Lung (tissue), 12 donors: Measurements from ENCODE around the gene SMU1. TPM values are rescaled to one million over a fixed set of nuclear protein-coding genes. Genes with fewer than 3 reads are reported as not detected.
"Not testable (repeated sequence)": the region's sequence is repeated elsewhere in the genome, so short reads cannot be mapped to it uniquely, and the experiment has no call there.

Source experiments
- ATAC-seq: fragments of 200-7000 bp; cut with Tn5 transposase; one replicate; pipeline ENCODE4 v1.9.1; 2020; ENCODE audit warnings: moderate number of reproducible peaks; ENCODE audit not compliant: insufficient read depth, low FRiP score
- DNase-seq, 3 donors: peaks; one replicate each; pipeline ENCODE4 v3.0.0-alpha.2; 2013 to 2017
- H3K27ac ChIP-seq, 2 donors: one replicate each; pipeline ENCODE4 v1.5.1; 2013; ENCODE audit warnings: mild to moderate bottlenecking in 2 of 2, moderate library complexity in 2 of 2, control low read depth in 1 of 2, inconsistent platforms in 1 of 2, low read depth in 1 of 2, low read length in 1 of 2
- H3K27me3 ChIP-seq, 3 donors: one replicate each; pipeline ENCODE4 v1.5.1; 2013; ENCODE audit warnings: low read length in 2 of 3; ENCODE audit not compliant: control insufficient read depth in 3 of 3, insufficient read depth in 3 of 3
- H3K36me3 ChIP-seq, 4 donors: one replicate each; pipeline ENCODE4 v1.5.1; 2013; ENCODE audit warnings: low read length in 4 of 4, mild to moderate bottlenecking in 1 of 4, moderate library complexity in 1 of 4; ENCODE audit not compliant: control insufficient read depth in 4 of 4, insufficient read depth in 4 of 4
- H3K4me1 ChIP-seq, 5 donors: one replicate each; pipeline ENCODE4 v1.5.1; 2013; ENCODE audit warnings: low read length in 5 of 5, mild to moderate bottlenecking in 2 of 5, moderate library complexity in 1 of 5; ENCODE audit not compliant: control insufficient read depth in 5 of 5, insufficient read depth in 5 of 5
- H3K4me3 ChIP-seq: one replicate; pipeline ENCODE4 v1.5.1; 2013; ENCODE audit warnings: mild to moderate bottlenecking, control low read depth, moderate library complexity
- H3K9ac ChIP-seq, 2 donors: one replicate each; pipeline ENCODE4 v1.5.1; 2013; ENCODE audit warnings: low read length in 2 of 2, control low read depth in 1 of 2; ENCODE audit not compliant: insufficient read depth in 1 of 2
- H3K9me3 ChIP-seq, 4 donors: one replicate each; pipeline ENCODE4 v1.5.1; 2013; ENCODE audit warnings: low read length in 3 of 4, mild to moderate bottlenecking in 1 of 4, moderate library complexity in 1 of 4; ENCODE audit not compliant: control insufficient read depth in 4 of 4, insufficient read depth in 3 of 4
- CTCF ChIP-seq: IDR thresholded peaks from 2 replicates; pipeline ENCODE4 v1.5.1; 2012; ENCODE audit warnings: mild to moderate bottlenecking; ENCODE audit errors: control extremely low read depth, extremely low read depth
- WGBS, 2 donors: extraction: QIAGEN DNeasy Blood & Tissue Kit; methylation state at CpG; one replicate each; pipeline ENCODE4 v1.1.7; 2013; 5-methylcytosine and 5-hydroxymethylcytosine counted together
- polyA plus RNA-seq, 2 donors: library from polyadenylated mRNA; stranded (reverse); fragments of 200-250 nt; gene quantifications; one replicate each; pipeline ENCODE4 v1.2.1, GENCODE V29; 2013
- total RNA-seq, 2 donors: library from RNA; depleted of rRNA in 1 of 2; stranded (reverse); fragments of >200 nt in 1 of 2; gene quantifications; one replicate each; pipeline ENCODE4 v1.2.1, GENCODE V29; 2014 to 2021
- donor health status: control.
- donor health status: control.
- donor health status: Bipolar disorder and iron deficiency.
- donor health status: healthy.
- donor health status: DM: yes; HTN: yes; CAD: no.

Gene SMU1
- total and polyA plus RNA-seq, 4 donors, result 7.3 to 27.4 (median 14.8) TPM

- no peak overlapping the region for H3K9ac ChIP-seq
- H3K27me3 ChIP-seq, result no peaks in the 10 kb centered on the region
- no peak overlapping the region for H3K4me3 ChIP-seq
- H3K4me1 ChIP-seq, result no peaks in the 10 kb centered on the region
- WGBS, 2 donors, result 66 to 67% methylated on average over 3 of the region's 3 CpGs
- no peaks in the 10 kb centered on the region for H3K36me3 ChIP-seq
- ATAC-seq (no peak), DNase-seq (no peak)
- no peaks in the 10 kb centered on the region for H3K9me3 ChIP-seq
- no peak overlapping the region for H3K27ac ChIP-seq
- TF ChIP-seq CTCF, result no peak
Observed at GRCh38 chr9:33012328-33013069, 64.0 kb downstream of the SMU1 start.

- Histone ChIP-seq H3K9me3 (no peaks in the 10 kb centered on the region), H3K27me3 (no peaks in the 10 kb centered on the region), H3K9ac (no peak overlapping the region), H3K4me3 (no peak overlapping the region), H3K27ac (no peak overlapping the region), H3K4me1 (no peaks in the 10 kb centered on the region), H3K36me3 (no peaks in the 10 kb centered on the region)
- DNase-seq (no peak), ATAC-seq (no peak)
- 31 to 64% methylated on average over 3 of the region's 3 CpGs for WGBS, 2 donors
- TF ChIP-seq CTCF, result no peak
Observed at GRCh38 chr9:33011831-33012230, 64.6 kb downstream of the SMU1 start.

- H3K4me1 ChIP-seq, result no peaks in the 10 kb centered on the region
- WGBS, 2 donors, result 82 to 93% methylated on average over 4 of the region's 4 CpGs
- H3K4me3 ChIP-seq, result no peak overlapping the region
- TF ChIP-seq CTCF, result no peak
- no peak for DNase-seq
- no peak overlapping the region for H3K9ac ChIP-seq
- no peaks in the 10 kb centered on the region for H3K27me3 ChIP-seq
- ATAC-seq, result no peak
- no peaks in the 10 kb centered on the region for H3K36me3 ChIP-seq
- no peaks in the 10 kb centered on the region for H3K9me3 ChIP-seq
- no peak overlapping the region for H3K27ac ChIP-seq
Observed at GRCh38 chr9:33007755-33008154, 68.7 kb downstream of the SMU1 start.

GRCh38 chr9:33005335-33005734 lies 71.1 kb downstream of the SMU1 start:
- H3K9ac ChIP-seq, DNase-seq: not testable (repeated sequence)

GRCh38 chr9:33000682-33001055 lies 75.8 kb downstream of the SMU1 start:
- 10% methylated on average over 12 of the region's 12 CpGs for WGBS, 2 donors
- H3K9ac ChIP-seq, result peak overlapping the region; percentile 89 to 92
- peak overlapping the region; percentile 84 for H3K4me3 ChIP-seq
- DNase-seq, result peak; percentile 9 to 39 (median 21)
- not testable (repeated sequence) for H3K9me3 ChIP-seq, ATAC-seq, H3K27me3 ChIP-seq, H3K4me1 ChIP-seq
- H3K27ac ChIP-seq, result peak overlapping the region; percentile 90 to 99
- H3K36me3 ChIP-seq, result peaks cover 5 to 15% (median 10%) of the 10 kb centered on the region in 4 donors

More at GRCh38 chr9:33005335-33005734, 71.1 kb downstream of the SMU1 start:
- H3K27ac ChIP-seq, H3K36me3 ChIP-seq, H3K27me3 ChIP-seq, H3K4me1 ChIP-seq, H3K4me3 ChIP-seq, ATAC-seq, H3K9me3 ChIP-seq: not testable (repeated sequence)
